Gastrocnemius medialis (tissue), 4 donors: Measurements from ENCODE around the gene SS18L1. TPM values are rescaled to one million over a fixed set of nuclear protein-coding genes. Genes with fewer than 3 reads are reported as not detected.

Experiments used
- ATAC-seq, 2 donors: fragments of 150-250 bp; one replicate each; pipeline ENCODE4 v1.9.1; 2016
- DNase-seq, 2 donors: peaks; one replicate each; pipeline ENCODE4 v3.0.0-alpha.2; 2019
- H3K27ac ChIP-seq, 4 donors: fragments of 200-600 bp; sonication (generic); 1 replicate in 1 of 4; 2 replicates in 3 of 4; pipeline ENCODE4 v1.5.1; 2016 to 2018; ENCODE audit warnings: mild to moderate bottlenecking in 2 of 4, moderate library complexity in 1 of 4
- H3K27me3 ChIP-seq, 3 donors: fragments of 200-600 bp; sonication (generic) in 2 of 3; 1 replicate in 1 of 3; 2 replicates in 2 of 3; pipeline versions ENCODE4 v1.5.1 to v1.6.0; 2016 to 2019; ENCODE audit warnings: mild to moderate bottlenecking in 1 of 3, moderate library complexity in 1 of 3
- H3K36me3 ChIP-seq, 2 donors: fragments of 200-600 bp; sonication (generic) in 1 of 2; one replicate each; pipeline ENCODE4 v1.5.1; 2017 to 2018
- H3K4me1 ChIP-seq, 2 donors: fragments of 200-600 bp; sonication (generic) in 1 of 2; one replicate each; pipeline ENCODE4 v1.5.1; 2016 to 2017; ENCODE audit warnings: mild to moderate bottlenecking in 2 of 2
- H3K4me3 ChIP-seq, 4 donors: fragments of 200-600 bp; sonication (generic) in 3 of 4; 1 replicate in 1 of 4; 2 replicates in 3 of 4; pipeline ENCODE4 v1.5.1; 2016 to 2019; ENCODE audit warnings: mild to moderate bottlenecking in 2 of 4
- H3K9me3 ChIP-seq, 3 donors: fragments of 200-600 bp; sonication (generic) in 2 of 3; 1 replicate in 1 of 3; 2 replicates in 2 of 3; pipeline ENCODE4 v1.5.1; 2016 to 2019
- POLR2A ChIP-seq, 2 donors: fragments of 450-650 bp; IDR thresholded peaks; one replicate each; pipeline ENCODE4 v1.6.1; 2017; ENCODE audit warnings: antibody characterized with exemption in 2 of 2, mild to moderate bottlenecking in 2 of 2, moderate library complexity in 2 of 2
- in situ Hi-C, 4 donors: fragments of 200-750 bp; cut with MboI; loops; one replicate each; pipeline versions ENCODE4 v1.15.0 to v1.8.0; 2017; ENCODE audit warnings: low sequenced_read_pairs in 4 of 4
- intact Hi-C: fragments of 100-400 bp; cut with DNase I; formaldehyde crosslinking; loops from one replicate; pipeline ENCODE4 v1.15.1; 2023; ENCODE audit warnings: low total_unique reads
- total RNA-seq, 4 donors: library from RNA; depleted of rRNA; stranded (reverse); fragments of >200 nt; gene quantifications; one replicate each; pipeline versions ENCODE4 v1.1.0 to v1.2.3, GENCODE V29; 2016
- TF ChIP-seq, protein P1 (sequence below), 5 experiments: fragments of 450-650 bp in 3 of 5; fragments of 200-600 bp in 2 of 5; sonication (generic) in 2 of 5; IDR thresholded peaks in 4 of 5; conservative IDR thresholded peaks in 1 of 5; 1 replicate in 4 of 5; 2 replicates in 1 of 5; pipeline ENCODE4 v1.5.1; 2016 to 2019; ENCODE audit warnings: antibody characterized with exemption in 5 of 5, mild to moderate bottlenecking in 3 of 5, moderate library complexity in 3 of 5

Gene SS18L1
- total RNA-seq, 4 donors from 2014 or later = 11.5 to 31.8 (median 16.9) TPM

DNA sequence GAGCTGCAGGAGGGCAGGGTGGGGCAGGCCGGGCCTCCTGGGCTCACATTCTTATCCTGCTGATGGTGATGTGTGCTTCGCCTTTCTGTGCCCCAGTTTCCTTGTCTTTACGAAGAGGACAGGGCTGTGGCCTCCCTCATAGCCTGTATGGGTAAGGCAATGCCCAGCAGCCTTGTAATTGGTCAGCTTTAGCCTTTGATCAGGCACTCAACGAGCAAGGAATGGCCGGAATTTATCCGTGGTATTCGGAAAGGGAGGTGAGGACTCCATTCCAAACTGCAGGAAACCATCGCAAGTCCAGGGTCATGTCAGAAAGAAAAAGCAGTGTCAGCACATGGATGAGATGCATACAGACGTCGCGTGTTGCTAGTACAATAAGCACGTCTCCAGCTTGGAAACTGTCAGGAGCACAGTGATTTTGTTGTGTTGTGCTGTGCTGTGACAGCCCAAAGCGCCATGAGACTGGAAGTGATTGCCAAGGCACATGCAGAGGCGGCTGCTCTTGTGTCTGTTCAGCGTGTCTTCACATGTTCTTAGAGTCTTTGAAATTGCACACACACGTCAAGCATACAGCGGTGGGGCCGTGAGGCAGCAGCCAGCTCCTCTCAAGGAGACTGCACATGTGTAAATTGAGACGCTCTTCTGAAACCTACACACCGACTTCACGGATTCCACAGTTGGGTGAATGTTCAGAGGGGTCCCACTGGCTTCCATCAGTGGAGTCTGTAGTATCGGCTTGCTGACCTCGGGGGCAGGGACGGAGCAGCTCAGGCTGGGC is 6.2 kb downstream of the SS18L1 start:
- no peaks in the 10 kb centered on the region for H3K36me3 ChIP-seq
- intact Hi-C loops = loop anchor here (10.0 kb wide), 1 partner anchor 495 kb away; the partner anchor contains the start of gene SLCO4A1
- ATAC-seq (no peak), DNase-seq (no peak)
- no peak overlapping the region for H3K4me3 ChIP-seq
- peaks cover 18 to 28% of the 10 kb centered on the region in 2 donors for H3K4me1 ChIP-seq
- H3K27ac ChIP-seq = no peak overlapping the region
- in situ Hi-C loops = loop anchor here in 3 of 4 donors (10.0 to 25.0 kb wide), 2 partner anchors 125 to 137 kb away; no protein-coding TSS in a partner anchor
- no peaks in the 10 kb centered on the region for H3K9me3 ChIP-seq
- TF ChIP-seq, protein P1, sequence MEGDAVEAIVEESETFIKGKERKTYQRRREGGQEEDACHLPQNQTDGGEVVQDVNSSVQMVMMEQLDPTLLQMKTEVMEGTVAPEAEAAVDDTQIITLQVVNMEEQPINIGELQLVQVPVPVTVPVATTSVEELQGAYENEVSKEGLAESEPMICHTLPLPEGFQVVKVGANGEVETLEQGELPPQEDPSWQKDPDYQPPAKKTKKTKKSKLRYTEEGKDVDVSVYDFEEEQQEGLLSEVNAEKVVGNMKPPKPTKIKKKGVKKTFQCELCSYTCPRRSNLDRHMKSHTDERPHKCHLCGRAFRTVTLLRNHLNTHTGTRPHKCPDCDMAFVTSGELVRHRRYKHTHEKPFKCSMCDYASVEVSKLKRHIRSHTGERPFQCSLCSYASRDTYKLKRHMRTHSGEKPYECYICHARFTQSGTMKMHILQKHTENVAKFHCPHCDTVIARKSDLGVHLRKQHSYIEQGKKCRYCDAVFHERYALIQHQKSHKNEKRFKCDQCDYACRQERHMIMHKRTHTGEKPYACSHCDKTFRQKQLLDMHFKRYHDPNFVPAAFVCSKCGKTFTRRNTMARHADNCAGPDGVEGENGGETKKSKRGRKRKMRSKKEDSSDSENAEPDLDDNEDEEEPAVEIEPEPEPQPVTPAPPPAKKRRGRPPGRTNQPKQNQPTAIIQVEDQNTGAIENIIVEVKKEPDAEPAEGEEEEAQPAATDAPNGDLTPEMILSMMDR (IDR thresholded peaks at IDR 0.05 in 4 of 5, conservative IDR thresholded peaks at IDR 0.05 in 1 of 5) = no peak
- no peaks in the 10 kb centered on the region for H3K27me3 ChIP-seq

DNA sequence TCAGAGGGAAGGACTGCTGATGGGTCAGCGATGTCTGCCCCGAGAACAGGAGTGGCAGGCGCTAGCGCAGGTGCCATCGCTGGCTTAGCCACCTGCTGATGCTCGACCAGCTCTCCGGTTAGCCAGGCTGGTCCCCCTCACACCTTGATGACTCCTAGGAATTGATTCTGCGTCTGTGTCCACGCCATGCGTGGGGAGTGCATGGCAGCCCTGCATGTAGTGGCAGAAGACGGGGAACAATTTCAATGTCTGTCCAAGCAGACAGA is 6.7 kb downstream of the SS18L1 start:
- Histone ChIP-seq H3K27me3 (no peaks in the 10 kb centered on the region), H3K27ac (no peak overlapping the region), H3K9me3 (no peaks in the 10 kb centered on the region), H3K4me1 (peaks cover 13 to 23% of the 10 kb centered on the region in 2 donors), H3K4me3 (no peak overlapping the region), H3K36me3 (no peaks in the 10 kb centered on the region)
- TF ChIP-seq POLR2A (IDR thresholded peaks at IDR 0.05) = no peak
- TF ChIP-seq, protein P1 (IDR thresholded peaks at IDR 0.05 in 4 of 5, conservative IDR thresholded peaks at IDR 0.05 in 1 of 5) = no peak
- in situ Hi-C loops = no loop called here
- ATAC-seq = no peak
- intact Hi-C loops = no loop called here
- no peak for DNase-seq

DNA sequence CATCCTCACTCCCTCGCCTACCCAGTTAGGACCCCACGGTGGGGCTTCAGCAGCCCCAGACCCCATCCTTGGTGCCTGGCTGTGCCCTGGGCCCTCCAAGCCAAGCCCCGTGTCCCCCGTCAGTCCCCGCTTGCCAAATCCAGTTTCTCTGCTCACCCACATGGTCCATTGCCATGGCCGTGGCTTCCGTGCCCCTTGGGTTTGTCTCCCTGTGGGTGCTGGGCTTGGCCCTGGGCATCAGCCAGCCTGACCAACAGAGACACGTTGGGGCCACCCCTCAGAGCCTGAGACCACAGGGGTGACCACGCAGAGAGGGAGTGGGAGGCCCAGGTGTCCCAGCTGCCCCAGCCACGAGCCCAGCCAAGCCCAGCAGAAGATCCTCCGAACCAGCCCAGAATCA is 7.7 kb downstream of the SS18L1 start:
- Histone ChIP-seq H3K27ac (no peak overlapping the region), H3K36me3 (no peaks in the 10 kb centered on the region), H3K4me3 (no peak overlapping the region), H3K27me3 (no peaks in the 10 kb centered on the region), H3K4me1 (peaks cover 3 to 21% of the 10 kb centered on the region in 2 donors), H3K9me3 (no peaks in the 10 kb centered on the region)
- intact Hi-C loops = no loop called here
- DNase-seq (no peak), ATAC-seq (no peak)
- in situ Hi-C loops = no loop called here
- TF ChIP-seq, protein P1 (IDR thresholded peaks at IDR 0.05 in 4 of 5, conservative IDR thresholded peaks at IDR 0.05 in 1 of 5) = no peak
- TF ChIP-seq POLR2A (IDR thresholded peaks at IDR 0.05) = no peak

DNA sequence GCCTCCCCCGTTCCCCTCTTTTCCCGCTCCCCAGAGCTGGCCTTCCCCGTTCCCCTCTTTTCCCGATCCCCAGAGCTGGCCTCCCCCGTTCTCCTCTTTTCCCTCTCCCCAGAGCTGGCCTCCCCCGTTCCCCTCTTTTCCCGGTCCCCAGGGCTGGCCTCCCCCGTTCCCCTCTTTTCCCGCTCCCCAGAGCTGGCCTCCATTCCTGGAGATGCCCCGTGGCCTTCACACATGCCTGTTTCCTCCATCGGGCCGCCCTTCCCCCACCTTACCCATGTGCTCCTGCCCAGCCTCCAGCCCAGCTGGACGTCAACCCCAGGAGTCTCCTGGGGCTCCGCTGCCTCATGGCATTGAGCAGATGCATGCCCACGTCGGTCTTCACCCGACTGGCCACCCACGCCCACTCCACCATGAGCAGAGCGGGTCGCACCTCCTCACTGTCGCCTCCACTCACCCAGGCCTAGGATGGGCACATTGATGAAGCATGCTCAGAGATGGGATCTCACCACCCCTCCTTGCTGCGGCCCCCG is 8.3 kb downstream of the SS18L1 start:
- Histone ChIP-seq H3K27ac (no peak overlapping the region), H3K9me3 (no peaks in the 10 kb centered on the region), H3K36me3 (no peaks in the 10 kb centered on the region), H3K4me1 (peaks cover 2 to 28% of the 10 kb centered on the region in 2 donors), H3K4me3 (no peak overlapping the region), H3K27me3 (no peaks in the 10 kb centered on the region)
- TF ChIP-seq, protein P1 (IDR thresholded peaks at IDR 0.05 in 4 of 5, conservative IDR thresholded peaks at IDR 0.05 in 1 of 5) = no peak
- no peak for TF ChIP-seq POLR2A (IDR thresholded peaks at IDR 0.05)
- intact Hi-C loops = no loop called here
- ATAC-seq (no peak), DNase-seq (no peak)
- in situ Hi-C loops = no loop called here
